ENCODE data around the gene PDLIM7. TPM values are rescaled to one million over a fixed set of nuclear protein-coding genes. Genes with fewer than 3 reads are reported as not detected.

The PDLIM7 gene
- total and polyA plus RNA-seq, 2 of the 8 experiments (the other 6 are each of a cell fraction or from before 2014, with no cell fraction given): 67.3 to 94.2 TPM

- TF ChIP-seq CHD1 (IDR thresholded peaks at IDR 0.05; ENCODE audit: low read depth, low read length) (no peak), ATF2 (IDR thresholded peaks at IDR 0.05; ENCODE audit: low read length) (no peak), USF2 (IDR thresholded peaks at IDR 0.05; ENCODE audit: low read length) (no peak), TCF12 (IDR thresholded peaks at IDR 0.05; ENCODE audit: low read depth, low read length) (no peak), KDM4A (IDR thresholded peaks at IDR 0.05; ENCODE audit: low read depth, low read length, severe bottlenecking) (no peak), TEAD4 (IDR thresholded peaks at IDR 0.05; ENCODE audit: low read depth, low read length) (no peak), KDM5A (IDR thresholded peaks at IDR 0.05; ENCODE audit: low read length) (no peak), ZNF274 (IDR thresholded peaks at IDR 0.05; ENCODE audit: borderline replicate concordance, extremely low read depth, low read length) (no peak), BRCA1 (IDR thresholded peaks at IDR 0.05; ENCODE audit: low read depth, low read length) (no peak), TBP (IDR thresholded peaks at IDR 0.05; ENCODE audit: low read depth, low read length) (no peak), SIN3A (conservative IDR thresholded peaks at IDR 0.05 in 1 of 2, IDR thresholded peaks at IDR 0.05 in 1 of 2; ENCODE audit: low read depth in 1 of 2, low read length in 2 of 2) (no peak)
Observed at GRCh38 chr5:177546258-177546741, 48.9 kb upstream of the PDLIM7 start (continued).

All from H1 (cell line).